ENCODE measurements around the gene PPM1E.
"Not testable (repeated sequence)": the region's sequence is repeated elsewhere in the genome, so short reads cannot be mapped to it uniquely, and the experiment has no call there.

The PPM1E gene

DNA sequence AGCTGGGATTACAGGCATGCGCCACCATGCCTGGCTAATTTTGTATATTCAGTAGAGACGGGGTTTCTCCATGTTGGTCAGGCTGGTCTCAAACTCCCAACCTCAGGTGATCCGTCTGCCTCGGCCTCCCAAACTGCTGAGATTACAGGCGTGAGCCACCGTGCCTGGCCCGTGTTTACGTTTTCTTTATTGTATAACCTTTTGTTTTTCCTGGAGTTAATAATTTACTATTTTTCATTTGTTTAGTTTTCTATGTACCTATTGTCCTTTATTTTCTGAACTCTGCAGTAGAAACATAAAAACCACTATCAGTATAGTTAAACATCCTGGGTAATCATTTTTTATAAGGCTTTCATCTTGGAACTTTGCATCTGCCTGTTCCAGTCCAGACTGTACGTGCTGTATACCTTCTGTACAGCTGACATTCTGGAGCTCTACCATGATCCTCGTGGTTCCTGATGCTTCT, 73.6 kb downstream of the PPM1E start:
- in situ Hi-C loops (cut with MboI; ENCODE audit: low sequenced_read_pairs, unreplicated experiment) = no loop called here
- TF ChIP-seq, protein P1, sequence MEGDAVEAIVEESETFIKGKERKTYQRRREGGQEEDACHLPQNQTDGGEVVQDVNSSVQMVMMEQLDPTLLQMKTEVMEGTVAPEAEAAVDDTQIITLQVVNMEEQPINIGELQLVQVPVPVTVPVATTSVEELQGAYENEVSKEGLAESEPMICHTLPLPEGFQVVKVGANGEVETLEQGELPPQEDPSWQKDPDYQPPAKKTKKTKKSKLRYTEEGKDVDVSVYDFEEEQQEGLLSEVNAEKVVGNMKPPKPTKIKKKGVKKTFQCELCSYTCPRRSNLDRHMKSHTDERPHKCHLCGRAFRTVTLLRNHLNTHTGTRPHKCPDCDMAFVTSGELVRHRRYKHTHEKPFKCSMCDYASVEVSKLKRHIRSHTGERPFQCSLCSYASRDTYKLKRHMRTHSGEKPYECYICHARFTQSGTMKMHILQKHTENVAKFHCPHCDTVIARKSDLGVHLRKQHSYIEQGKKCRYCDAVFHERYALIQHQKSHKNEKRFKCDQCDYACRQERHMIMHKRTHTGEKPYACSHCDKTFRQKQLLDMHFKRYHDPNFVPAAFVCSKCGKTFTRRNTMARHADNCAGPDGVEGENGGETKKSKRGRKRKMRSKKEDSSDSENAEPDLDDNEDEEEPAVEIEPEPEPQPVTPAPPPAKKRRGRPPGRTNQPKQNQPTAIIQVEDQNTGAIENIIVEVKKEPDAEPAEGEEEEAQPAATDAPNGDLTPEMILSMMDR (IDR thresholded peaks at IDR 0.05; ENCODE audit: borderline replicate concordance, control extremely low read depth, extremely low read depth, insufficient read depth, missing control alignments) = no peak
- DNase-seq (ENCODE audit: low spot score) = no peak

DNA sequence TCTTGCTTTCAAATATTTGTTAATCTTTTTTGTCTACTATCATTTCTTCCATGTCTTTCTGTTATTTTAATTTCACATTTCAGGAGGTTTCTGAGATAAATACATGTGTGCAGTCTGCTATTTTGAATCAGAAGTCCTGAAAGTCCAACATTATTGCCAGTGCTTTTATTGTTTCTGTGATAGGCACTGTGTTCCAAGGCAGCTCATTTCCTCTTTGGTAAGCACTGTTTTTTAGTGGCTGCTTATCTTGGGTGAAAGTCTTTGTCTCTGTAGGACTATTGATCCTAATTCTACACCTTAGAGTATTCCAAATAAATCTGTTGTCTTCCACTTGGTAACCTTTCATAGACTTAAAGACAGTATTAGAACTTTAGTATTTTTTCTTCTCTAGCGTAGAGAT, 76.1 kb downstream of the PPM1E start:
- in situ Hi-C loops (cut with MboI; ENCODE audit: low sequenced_read_pairs, unreplicated experiment) = no loop called here
- no peak for DNase-seq (ENCODE audit: low spot score)
- TF ChIP-seq, protein P1 (IDR thresholded peaks at IDR 0.05; ENCODE audit: borderline replicate concordance, control extremely low read depth, extremely low read depth, insufficient read depth, missing control alignments) = no peak

DNA sequence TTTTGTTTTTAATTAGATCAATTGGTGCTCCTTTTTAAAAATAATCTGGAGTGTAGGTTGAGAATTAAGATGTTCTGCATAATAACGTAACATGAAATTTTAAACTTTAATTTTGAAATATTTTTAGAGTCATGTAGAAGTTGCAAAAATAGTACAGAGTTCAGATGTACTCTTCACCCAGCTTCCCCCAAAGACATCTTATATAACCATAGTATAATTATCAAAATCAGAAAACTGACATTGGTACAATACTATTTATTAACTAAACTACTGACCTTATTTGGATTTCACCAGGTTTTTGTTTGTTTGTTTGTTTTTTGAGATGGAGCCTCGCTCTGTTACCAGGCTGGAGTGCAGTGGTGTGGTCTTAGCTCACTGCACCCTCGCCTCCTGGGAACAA, 76.9 kb downstream of the PPM1E start:
- no peak for DNase-seq (ENCODE audit: low spot score)
- TF ChIP-seq, protein P1 (IDR thresholded peaks at IDR 0.05; ENCODE audit: borderline replicate concordance, control extremely low read depth, extremely low read depth, insufficient read depth, missing control alignments) = no peak
- in situ Hi-C loops (cut with MboI; ENCODE audit: low sequenced_read_pairs, unreplicated experiment) = no loop called here

DNA sequence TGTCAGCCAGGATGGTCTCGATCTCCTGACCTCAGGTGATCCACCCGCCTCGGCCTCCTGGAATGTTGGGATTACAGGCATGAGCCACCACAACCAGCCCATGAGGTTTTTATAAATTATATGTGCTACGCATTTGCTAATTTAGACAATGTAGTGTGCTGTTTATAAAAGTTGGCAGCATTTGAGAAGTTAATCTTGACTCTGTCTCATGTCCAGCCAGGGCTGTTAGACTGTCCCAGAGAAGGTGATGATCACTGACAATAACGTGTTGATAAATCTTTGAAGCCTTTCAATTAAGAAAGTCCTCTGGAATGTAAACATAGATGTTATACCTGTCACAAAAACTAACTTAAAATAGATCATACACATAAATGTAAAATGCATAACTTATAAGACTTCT, 82.0 kb downstream of the PPM1E start:
- in situ Hi-C loops (cut with MboI; ENCODE audit: low sequenced_read_pairs, unreplicated experiment) = no loop called here

DNA sequence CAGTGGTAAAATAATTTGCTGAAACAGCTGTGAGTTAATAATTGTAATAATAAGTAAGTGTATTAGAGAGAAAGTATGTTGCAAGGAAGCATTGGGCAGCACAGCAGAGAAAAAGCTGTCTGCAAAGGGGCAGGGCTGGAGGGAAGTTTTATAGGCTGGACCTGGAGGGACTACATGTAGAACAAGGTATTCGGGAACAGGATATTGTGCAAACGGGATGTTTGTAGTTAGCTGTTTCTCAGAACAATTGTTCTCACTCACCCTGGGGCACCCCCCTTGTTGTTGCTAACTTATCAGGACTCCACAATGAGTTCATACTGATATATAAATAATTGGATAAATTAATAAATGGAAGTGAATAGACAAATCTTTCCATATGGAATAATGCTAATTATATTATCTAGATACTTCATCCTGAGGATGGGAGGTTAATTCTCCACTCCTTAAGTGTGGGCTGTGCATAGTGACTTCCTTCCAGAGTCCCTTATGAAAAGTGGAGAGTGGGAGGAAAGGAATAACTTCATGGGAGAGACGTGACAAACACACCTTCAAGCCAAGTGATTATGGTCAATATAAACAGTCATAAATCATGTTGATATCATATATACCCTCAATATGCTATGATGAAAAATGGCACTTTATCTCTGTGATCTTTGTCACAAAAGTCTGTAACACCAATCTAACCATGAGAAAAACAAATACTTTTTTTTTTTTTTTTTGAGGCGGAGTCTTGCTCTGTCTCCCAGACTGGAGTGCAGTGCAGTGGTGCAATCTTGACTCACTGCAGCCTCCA, 85.4 kb downstream of the PPM1E start:
- in situ Hi-C loops (cut with MboI; ENCODE audit: low sequenced_read_pairs, unreplicated experiment) = no loop called here
- no peak for DNase-seq (ENCODE audit: low spot score)
- TF ChIP-seq, protein P1 (IDR thresholded peaks at IDR 0.05; ENCODE audit: borderline replicate concordance, control extremely low read depth, extremely low read depth, insufficient read depth, missing control alignments) = no peak

More for the DNA sequence above, 82.0 kb downstream of the PPM1E start:
- TF ChIP-seq, protein P1 (IDR thresholded peaks at IDR 0.05; ENCODE audit: borderline replicate concordance, control extremely low read depth, extremely low read depth, insufficient read depth, missing control alignments) = no peak
- DNase-seq (ENCODE audit: low spot score) = no peak

DNA sequence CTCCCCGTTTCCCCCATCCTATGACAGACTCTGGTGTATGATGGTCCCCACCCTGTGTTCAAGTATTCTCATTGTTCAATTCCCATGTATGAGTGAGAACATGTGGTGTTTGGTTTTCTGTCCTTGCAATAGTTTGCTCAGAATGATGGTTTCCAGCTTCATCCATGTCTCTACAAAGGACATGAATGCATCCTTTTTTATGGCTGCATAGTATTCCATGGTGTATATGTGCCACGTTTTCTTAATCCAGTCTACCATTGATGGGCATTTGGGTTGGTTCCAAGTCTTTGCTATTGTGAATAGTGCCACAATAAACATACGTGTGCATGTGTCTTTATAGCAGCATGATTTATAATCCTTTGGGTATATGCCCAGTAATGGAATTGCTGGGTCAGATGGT, 90.8 kb downstream of the PPM1E start:
- in situ Hi-C loops (cut with MboI; ENCODE audit: low sequenced_read_pairs, unreplicated experiment); DNase-seq (ENCODE audit: low spot score): not testable (repeated sequence)

DNA sequence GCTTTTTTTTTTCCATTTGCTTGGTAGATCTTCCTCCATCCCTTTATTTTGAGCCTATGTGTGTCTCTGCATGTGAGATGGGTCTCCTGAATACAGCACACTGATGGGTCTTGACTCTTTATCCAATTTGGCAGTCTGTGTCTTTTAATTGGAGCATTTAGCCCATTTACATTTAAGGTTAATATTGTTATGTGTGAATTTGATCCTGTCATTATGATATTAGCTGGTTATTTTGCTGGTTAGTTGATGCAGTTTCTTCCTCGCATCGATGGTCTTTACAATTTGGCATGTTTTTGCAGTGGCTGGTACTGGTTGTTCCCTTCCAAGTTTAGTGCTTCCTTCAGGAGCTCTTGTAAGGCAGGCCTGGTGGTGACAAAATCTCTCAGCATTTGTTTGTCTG, 94.5 kb downstream of the PPM1E start:
- in situ Hi-C loops (cut with MboI; ENCODE audit: low sequenced_read_pairs, unreplicated experiment); DNase-seq (ENCODE audit: low spot score): not testable (repeated sequence)
